Measurements from ENCODE around the gene SLC30A9. TPM values are rescaled to one million over a fixed set of nuclear protein-coding genes. Genes with fewer than 3 reads are reported as not detected.

SLC30A9 gene
- total and polyA plus RNA-seq, 2 experiments from 2014 or later = 67.3 to 74.6 TPM

DNA sequence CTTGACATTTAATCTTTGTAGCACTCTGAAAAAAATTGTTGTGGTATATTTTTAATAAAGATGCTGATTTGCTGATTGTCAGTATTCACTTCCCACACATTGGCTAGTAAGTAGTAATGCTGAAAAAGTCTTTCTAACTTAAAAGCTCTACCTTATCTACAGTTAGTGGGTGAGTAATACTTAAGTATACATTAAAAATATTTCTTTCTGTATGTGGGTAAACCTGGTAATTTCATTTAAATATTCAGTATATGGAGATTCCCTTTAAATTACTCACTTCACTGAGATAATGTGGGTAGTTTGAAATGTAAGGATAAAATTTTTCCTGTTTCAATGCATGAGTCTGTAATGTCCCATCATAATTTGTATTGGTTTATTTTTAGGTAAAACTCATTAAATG, 49.5 kb upstream of the SLC30A9 start:
- Histone ChIP-seq H3K27ac (ENCODE audit: low read depth) (no peak overlapping the region), H3K27me3 (ENCODE audit: insufficient read depth) (no peaks in the 10 kb centered on the region), H3K79me2 (replicated peaks; ENCODE audit: insufficient read depth) (peaks cover 72% of the 10 kb centered on the region), H3K9me2 (ENCODE audit: insufficient read depth) (no peaks in the 10 kb centered on the region), H3K4me3 (no peak overlapping the region), H3F3A (replicated peaks; ENCODE audit: low read depth) (no peaks in the 10 kb centered on the region), H3K4me2 (no peak overlapping the region), H4K20me1 (replicated peaks; ENCODE audit: insufficient read depth) (peaks cover 5% of the 10 kb centered on the region; the same call in 1 of the 2 replicates), H2AFZ (no peak overlapping the region), H3K36me3 (ENCODE audit: insufficient read depth) (peaks cover 38% of the 10 kb centered on the region; the same call in 1 of the 2 replicates), H3K4me1 (ENCODE audit: insufficient read depth) (peaks cover 14% of the 10 kb centered on the region)
- ATAC-seq (no peak), DNase-seq (ENCODE audit: low spot score) (no peak)
- Mint-ChIP-seq H3K36me3 (ENCODE audit: low read depth) (peaks cover 51% of the 10 kb centered on the region), H3K4me3 (no peak overlapping the region), H3K27me3 (ENCODE audit: insufficient read depth, low read depth, poor library complexity) (no peaks in the 10 kb centered on the region), H3K4me1 (peaks cover 11% of the 10 kb centered on the region; the same call in 2 of the 3 replicates), H3K27ac (no peak overlapping the region), H3K9me3 (no peaks in the 10 kb centered on the region)
- TF ChIP-seq, protein P1, sequence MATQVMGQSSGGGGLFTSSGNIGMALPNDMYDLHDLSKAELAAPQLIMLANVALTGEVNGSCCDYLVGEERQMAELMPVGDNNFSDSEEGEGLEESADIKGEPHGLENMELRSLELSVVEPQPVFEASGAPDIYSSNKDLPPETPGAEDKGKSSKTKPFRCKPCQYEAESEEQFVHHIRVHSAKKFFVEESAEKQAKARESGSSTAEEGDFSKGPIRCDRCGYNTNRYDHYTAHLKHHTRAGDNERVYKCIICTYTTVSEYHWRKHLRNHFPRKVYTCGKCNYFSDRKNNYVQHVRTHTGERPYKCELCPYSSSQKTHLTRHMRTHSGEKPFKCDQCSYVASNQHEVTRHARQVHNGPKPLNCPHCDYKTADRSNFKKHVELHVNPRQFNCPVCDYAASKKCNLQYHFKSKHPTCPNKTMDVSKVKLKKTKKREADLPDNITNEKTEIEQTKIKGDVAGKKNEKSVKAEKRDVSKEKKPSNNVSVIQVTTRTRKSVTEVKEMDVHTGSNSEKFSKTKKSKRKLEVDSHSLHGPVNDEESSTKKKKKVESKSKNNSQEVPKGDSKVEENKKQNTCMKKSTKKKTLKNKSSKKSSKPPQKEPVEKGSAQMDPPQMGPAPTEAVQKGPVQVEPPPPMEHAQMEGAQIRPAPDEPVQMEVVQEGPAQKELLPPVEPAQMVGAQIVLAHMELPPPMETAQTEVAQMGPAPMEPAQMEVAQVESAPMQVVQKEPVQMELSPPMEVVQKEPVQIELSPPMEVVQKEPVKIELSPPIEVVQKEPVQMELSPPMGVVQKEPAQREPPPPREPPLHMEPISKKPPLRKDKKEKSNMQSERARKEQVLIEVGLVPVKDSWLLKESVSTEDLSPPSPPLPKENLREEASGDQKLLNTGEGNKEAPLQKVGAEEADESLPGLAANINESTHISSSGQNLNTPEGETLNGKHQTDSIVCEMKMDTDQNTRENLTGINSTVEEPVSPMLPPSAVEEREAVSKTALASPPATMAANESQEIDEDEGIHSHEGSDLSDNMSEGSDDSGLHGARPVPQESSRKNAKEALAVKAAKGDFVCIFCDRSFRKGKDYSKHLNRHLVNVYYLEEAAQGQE (IDR thresholded peaks at IDR 0.05; ENCODE audit: unreplicated experiment) = no peak
- no peak for TF ChIP-seq EZH2phosphoT487 (IDR thresholded peaks at IDR 0.05; ENCODE audit: unreplicated experiment)

DNA sequence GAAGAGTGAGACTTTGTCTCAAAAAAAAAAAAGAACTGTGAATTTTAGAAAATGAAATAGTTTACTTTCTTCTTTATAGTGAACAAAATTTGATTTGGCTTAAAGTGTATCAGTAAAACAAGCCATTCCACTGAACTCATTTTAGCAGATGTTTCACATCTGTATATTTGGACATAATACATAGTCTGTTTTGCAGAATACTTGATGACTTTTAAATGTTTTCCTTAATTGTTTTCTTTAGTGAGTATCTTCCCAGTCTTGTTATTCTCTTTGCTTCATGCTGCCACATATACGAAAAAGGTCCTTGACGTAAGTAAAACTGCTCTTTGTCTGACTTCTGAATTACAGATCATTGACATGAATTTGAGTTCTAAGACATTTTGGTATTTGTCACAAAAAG, 46.8 kb upstream of the SLC30A9 start:
- no peaks in the 10 kb centered on the region for H3K27me3 Mint-ChIP-seq (ENCODE audit: insufficient read depth, low read depth, poor library complexity)
- Histone ChIP-seq H4K20me1 (replicated peaks; ENCODE audit: insufficient read depth) (no peaks in the 10 kb centered on the region; the same call in 1 of the 2 replicates), H3K9me2 (ENCODE audit: insufficient read depth) (no peaks in the 10 kb centered on the region), H3K79me2 (replicated peaks; ENCODE audit: insufficient read depth) (peaks cover 45% of the 10 kb centered on the region), H3K36me3 (ENCODE audit: insufficient read depth) (peaks cover 45% of the 10 kb centered on the region; the same call in 1 of the 2 replicates), H3K4me3 (no peak overlapping the region), H3K27me3 (ENCODE audit: insufficient read depth) (no peaks in the 10 kb centered on the region), H3K4me2 (no peak overlapping the region), H3K27ac (ENCODE audit: low read depth) (no peak overlapping the region), H3K4me1 (ENCODE audit: insufficient read depth) (no peaks in the 10 kb centered on the region), H2AFZ (no peak overlapping the region), H3F3A (replicated peaks; ENCODE audit: low read depth) (no peaks in the 10 kb centered on the region)
- no peak overlapping the region for H3K4me3 Mint-ChIP-seq
- ATAC-seq (no peak), DNase-seq (ENCODE audit: low spot score) (no peak)
- no peaks in the 10 kb centered on the region for H3K9me3 Mint-ChIP-seq
- no peaks in the 10 kb centered on the region for H3K4me1 Mint-ChIP-seq
- no peak overlapping the region for H3K27ac Mint-ChIP-seq
- TF ChIP-seq, protein P2, sequence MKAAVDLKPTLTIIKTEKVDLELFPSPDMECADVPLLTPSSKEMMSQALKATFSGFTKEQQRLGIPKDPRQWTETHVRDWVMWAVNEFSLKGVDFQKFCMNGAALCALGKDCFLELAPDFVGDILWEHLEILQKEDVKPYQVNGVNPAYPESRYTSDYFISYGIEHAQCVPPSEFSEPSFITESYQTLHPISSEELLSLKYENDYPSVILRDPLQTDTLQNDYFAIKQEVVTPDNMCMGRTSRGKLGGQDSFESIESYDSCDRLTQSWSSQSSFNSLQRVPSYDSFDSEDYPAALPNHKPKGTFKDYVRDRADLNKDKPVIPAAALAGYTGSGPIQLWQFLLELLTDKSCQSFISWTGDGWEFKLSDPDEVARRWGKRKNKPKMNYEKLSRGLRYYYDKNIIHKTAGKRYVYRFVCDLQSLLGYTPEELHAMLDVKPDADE (IDR thresholded peaks at IDR 0.05) = no peak
- TF ChIP-seq STAT1 (IDR thresholded peaks at IDR 0.05; ENCODE audit: unreplicated experiment) (no peak), JUNB (IDR thresholded peaks at IDR 0.05; ENCODE audit: unreplicated experiment) (no peak), POLR2AphosphoS5 (IDR thresholded peaks at IDR 0.05; ENCODE audit: low read depth) (no peak), EZH2 (IDR thresholded peaks at IDR 0.05; ENCODE audit: low read depth, unreplicated experiment) (no peak)
- TF ChIP-seq, protein P1 (IDR thresholded peaks at IDR 0.05; ENCODE audit: unreplicated experiment) = no peak
- H3K36me3 Mint-ChIP-seq (ENCODE audit: low read depth) = peaks cover 51% of the 10 kb centered on the region

Data from GM23338 (cell line).